Fibroblast of lung (primary cell): ENCODE results near the gene EID2B. TPM values are rescaled to one million over a fixed set of nuclear protein-coding genes. Genes with fewer than 3 reads are reported as not detected.

Source experiments
- DNase-seq, 2 donors: peaks; one replicate each; pipeline versions ENCODE4 v3.0.0 to v3.0.0-alpha.2; 2010; ENCODE audit warnings: low read depth in 2 of 2
- H2AFZ ChIP-seq: 2 replicates; pipeline ENCODE4 v1.5.1; 2012; ENCODE audit warnings: low read length, control low read depth, inconsistent platforms
- H3K27ac ChIP-seq: 2 replicates; pipeline ENCODE4 v1.5.1; 2011; ENCODE audit warnings: low read length, control low read depth; ENCODE audit not compliant: insufficient read depth
- H3K27me3 ChIP-seq: 2 replicates; pipeline ENCODE4 v1.5.1; 2011; ENCODE audit warnings: mild to moderate bottlenecking, low read length; ENCODE audit not compliant: control insufficient read depth, insufficient read depth
- H3K36me3 ChIP-seq: 2 replicates; pipeline ENCODE4 v1.5.1; 2011; ENCODE audit warnings: low read length; ENCODE audit not compliant: control insufficient read depth, insufficient read depth
- H3K4me1 ChIP-seq: 2 replicates; pipeline ENCODE4 v1.5.1; 2011; ENCODE audit warnings: low read length; ENCODE audit not compliant: control insufficient read depth, insufficient read depth; ENCODE audit errors: extremely low read depth
- H3K4me2 ChIP-seq: 2 replicates; pipeline ENCODE4 v1.5.1; 2011; ENCODE audit warnings: low read length, control low read depth; ENCODE audit not compliant: insufficient read depth; ENCODE audit errors: extremely low read depth
- H3K4me3 ChIP-seq, 4 experiments: fragments of 200-600 bp in 1 of 4; sonication (generic) in 1 of 4; replicated peaks in 1 of 4; 2 replicates each; pipeline ENCODE4 v1.5.1; 2011 to 2016; ENCODE audit warnings: low read length in 4 of 4, low read depth in 3 of 4, mild to moderate bottlenecking in 3 of 4, control low read depth in 2 of 4, inconsistent platforms in 1 of 4, mixed read lengths in 1 of 4; ENCODE audit not compliant: insufficient read depth in 1 of 4; ENCODE audit errors: control extremely low read depth in 1 of 4
- H3K79me2 ChIP-seq: 2 replicates; pipeline ENCODE4 v1.5.1; 2012; ENCODE audit warnings: mild to moderate bottlenecking, low read length, inconsistent platforms; ENCODE audit not compliant: control insufficient read depth, insufficient read depth
- H3K9ac ChIP-seq: 2 replicates; pipeline ENCODE4 v1.5.1; 2011; ENCODE audit warnings: mild to moderate bottlenecking, low read length, control low read depth; ENCODE audit not compliant: insufficient read depth
- H3K9me3 ChIP-seq: 2 replicates; pipeline ENCODE4 v1.5.1; 2012; ENCODE audit warnings: low read depth, low read length; ENCODE audit not compliant: control insufficient read depth, insufficient read depth
- H4K20me1 ChIP-seq: 2 replicates; pipeline ENCODE4 v1.5.1; 2011; ENCODE audit warnings: low read length; ENCODE audit not compliant: control insufficient read depth, insufficient read depth; ENCODE audit errors: extremely low read depth
- CTCF ChIP-seq, 2 donors: IDR thresholded peaks in 1 of 2; conservative IDR thresholded peaks in 1 of 2; 1 replicate in 1 of 2; 2 replicates in 1 of 2; pipeline ENCODE4 v1.5.1; 2011 to 2012; ENCODE audit warnings: low read length in 2 of 2, control low read depth in 1 of 2, inconsistent platforms in 1 of 2, low read depth in 1 of 2, mild to moderate bottlenecking in 1 of 2
- EZH2 ChIP-seq: IDR thresholded peaks from 2 replicates; pipeline ENCODE4 v1.5.1; 2012; ENCODE audit warnings: low read length, control low read depth, mild to moderate bottlenecking; ENCODE audit errors: missing control alignments
- polyA plus RNA-seq, 2 donors: library from polyadenylated mRNA; depleted of rRNA in 1 of 2; stranded (reverse) in 1 of 2; unstranded in 1 of 2; fragments of >200 nt; gene quantifications; 2 replicates each; pipeline ENCODE4 v1.2.1, GENCODE V29; 2011 to 2012; ENCODE audit warnings: missing spikeins in 1 of 2
- total RNA-seq: library from RNA; depleted of rRNA; stranded (reverse); fragments of >200 nt; gene quantifications from 2 replicates; pipeline ENCODE4 v1.2.1, GENCODE V29; 2014

Gene EID2B
- total and polyA plus RNA-seq, 2 donors (not counting 1 experiment from before 2014, with no cell fraction given), result 3.4 to 4.1 TPM

GRCh38 chr19:39489756-39490155 is 42.9 kb downstream of the EID2B start:
- H3K9ac ChIP-seq, result no peak overlapping the region

GRCh38 chr19:39483141-39483540 is 49.5 kb downstream of the EID2B start:
- Histone ChIP-seq H3K79me2 (peaks cover 18% of the 10 kb centered on the region), H3K4me3 (no peak overlapping the region), H3K4me1 (no peaks in the 10 kb centered on the region), H3K27me3 (no peaks in the 10 kb centered on the region), H4K20me1 (no peaks in the 10 kb centered on the region), H3K9ac (no peak overlapping the region), H3K27ac (no peak overlapping the region), H3K4me2 (no peak overlapping the region), H2AFZ (no peak overlapping the region), H3K36me3 (peaks cover 11% of the 10 kb centered on the region), H3K9me3 (no peaks in the 10 kb centered on the region)
- no peak for TF ChIP-seq CTCF (conservative IDR thresholded peaks at IDR 0.05 in 1 of 2, IDR thresholded peaks at IDR 0.05 in 1 of 2; ENCODE audit: low read depth in 1 of 2, low read length in 2 of 2)
- no peak for TF ChIP-seq EZH2
- DNase-seq, result no peak

More at GRCh38 chr19:39489756-39490155, 42.9 kb downstream of the EID2B start:
- Histone ChIP-seq H3K36me3 (peaks cover 16% of the 10 kb centered on the region), H3K4me1 (no peaks in the 10 kb centered on the region), H3K27me3 (no peaks in the 10 kb centered on the region), H2AFZ (no peak overlapping the region), H3K4me3 (no peak overlapping the region), H4K20me1 (no peaks in the 10 kb centered on the region), H3K4me2 (no peak overlapping the region), H3K27ac (no peak overlapping the region), H3K79me2 (no peaks in the 10 kb centered on the region), H3K9me3 (no peaks in the 10 kb centered on the region)
- no peak for TF ChIP-seq CTCF (conservative IDR thresholded peaks at IDR 0.05 in 1 of 2, IDR thresholded peaks at IDR 0.05 in 1 of 2; ENCODE audit: low read depth in 1 of 2, low read length in 2 of 2)
- no peak for TF ChIP-seq EZH2
- no peak for DNase-seq

- peak overlapping the region; percentile 84 to 100 (median 92) for H3K4me3 ChIP-seq
- H3K9me3 ChIP-seq, result no peaks in the 10 kb centered on the region
- H3K27ac ChIP-seq, result peak overlapping the region; percentile 94
- H3K36me3 ChIP-seq, result peaks cover 7% of the 10 kb centered on the region
- H3K79me2 ChIP-seq, result peaks cover 18% of the 10 kb centered on the region
- H3K4me1 ChIP-seq, result no peaks in the 10 kb centered on the region
- DNase-seq, result no peak
- peak overlapping the region; percentile 69 for H3K4me2 ChIP-seq
- H4K20me1 ChIP-seq, result no peaks in the 10 kb centered on the region
- H3K27me3 ChIP-seq, result no peaks in the 10 kb centered on the region
- H3K9ac ChIP-seq, result peak overlapping the region; percentile 96
- no peak overlapping the region for H2AFZ ChIP-seq
- TF ChIP-seq EZH2 (no peak), CTCF (conservative IDR thresholded peaks at IDR 0.05 in 1 of 2, IDR thresholded peaks at IDR 0.05 in 1 of 2; ENCODE audit: low read depth in 1 of 2, low read length in 2 of 2) (no peak)
Observed at GRCh38 chr19:39481676-39482075, 51.0 kb downstream of the EID2B start.
